GM15510 (cell line): ENCODE data around the gene VMA21.

ENCODE experiments used
- POLR2A ChIP-seq: IDR thresholded peaks from 3 replicates; pipeline ENCODE4 v1.6.1; 2011; ENCODE audit warnings: borderline replicate concordance; ENCODE audit not compliant: insufficient read length; ENCODE audit errors: extremely low read depth

VMA21 gene

DNA sequence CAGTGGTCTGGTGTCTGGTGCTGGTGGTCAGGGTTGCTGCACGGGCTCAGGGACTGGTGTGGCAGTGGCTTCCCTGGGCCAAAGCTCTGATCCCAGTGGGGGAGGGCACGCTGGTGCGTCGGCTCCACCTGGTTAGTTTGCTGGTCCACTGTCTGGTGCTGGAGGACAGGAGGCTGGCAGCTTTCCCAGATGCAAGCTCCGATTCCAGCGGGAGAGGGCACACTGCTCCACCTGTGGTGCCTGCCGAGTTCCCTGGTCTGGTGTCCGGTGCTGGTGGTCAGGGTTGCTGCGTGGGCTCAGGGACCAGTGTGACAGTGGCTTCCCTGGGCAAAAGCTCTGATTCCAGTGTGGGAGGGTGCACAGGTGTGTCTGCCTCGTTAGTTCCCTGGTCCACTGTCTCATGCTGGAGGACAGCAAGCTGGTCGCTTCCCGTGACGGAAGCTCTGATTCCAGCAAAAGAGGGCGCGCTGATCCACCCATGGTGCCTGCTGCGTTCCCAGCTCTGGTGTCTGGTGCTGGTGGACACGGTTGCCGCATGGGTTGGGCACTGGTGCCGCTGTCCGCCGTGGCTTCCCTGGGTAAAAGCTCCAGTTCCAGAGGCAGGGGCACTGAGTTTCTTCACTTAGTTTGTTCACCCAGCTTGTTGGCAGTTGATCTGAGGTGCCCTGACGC, 5.8 kb downstream of the VMA21 start:
- no peak for TF ChIP-seq POLR2A

- TF ChIP-seq POLR2A = no peak
Observed at GRCh38 chrX:151416579-151416978, 19.6 kb downstream of the VMA21 start.

DNA sequence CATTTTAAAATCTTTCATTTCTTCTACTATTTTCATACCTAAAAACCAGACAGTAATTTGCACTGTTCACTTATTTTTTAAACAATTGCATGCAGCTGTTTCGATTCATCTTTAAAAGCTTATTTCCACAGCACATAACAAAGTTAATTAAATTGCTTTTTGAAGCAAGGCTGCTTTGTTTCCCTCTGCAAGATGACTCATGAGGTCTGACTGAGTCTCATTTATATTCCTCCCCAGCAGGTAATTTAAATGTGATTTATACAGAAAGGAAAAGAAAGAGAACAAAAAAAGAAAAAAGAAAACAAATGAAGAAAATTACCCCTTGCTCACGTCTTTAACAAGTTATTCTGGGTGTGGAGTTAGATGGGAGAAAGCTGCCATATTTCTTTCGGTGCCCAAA, 22.8 kb downstream of the VMA21 start:
- no peak for TF ChIP-seq POLR2A

DNA sequence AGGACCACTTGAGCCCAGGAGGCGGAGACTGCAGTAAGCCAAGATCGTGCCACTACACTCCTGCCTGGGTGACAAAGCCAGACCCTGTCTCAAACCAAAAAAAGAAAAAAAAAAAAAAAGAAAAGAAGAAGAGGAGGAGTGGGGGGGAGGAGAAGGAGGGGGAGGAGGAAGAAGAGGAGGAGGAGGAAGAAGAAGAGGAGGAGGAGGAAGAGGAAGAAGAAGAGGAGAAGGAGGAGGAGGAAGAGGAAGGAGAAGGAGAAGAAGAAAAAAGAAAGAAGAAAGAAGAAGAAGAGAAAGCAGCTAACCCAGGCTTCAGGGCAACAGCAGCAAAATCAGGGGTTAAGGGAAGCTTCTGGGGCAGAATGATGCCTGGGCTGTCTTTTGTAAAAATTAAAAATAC, 27.5 kb downstream of the VMA21 start:
- TF ChIP-seq POLR2A = no peak

- no peak for TF ChIP-seq POLR2A
Observed at GRCh38 chrX:151448509-151448908, 51.5 kb downstream of the VMA21 start.

DNA sequence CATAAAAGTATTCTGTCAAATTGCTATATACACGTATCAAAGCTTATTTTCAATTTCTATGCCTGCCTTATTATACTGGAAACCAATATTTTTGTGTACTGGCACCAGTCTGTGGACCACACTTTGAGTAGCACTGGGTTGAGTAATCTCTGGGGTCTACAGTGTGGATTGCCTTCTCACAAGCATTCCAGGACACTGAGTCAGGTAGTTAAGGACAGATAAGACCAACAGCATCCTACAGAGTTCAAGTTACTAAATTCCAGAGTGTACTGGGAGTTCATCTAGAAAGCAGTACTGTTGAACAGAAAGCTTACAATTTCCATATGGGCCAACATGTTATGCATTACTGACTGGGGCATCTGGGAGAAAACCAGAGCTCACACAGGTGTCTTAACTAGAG, 61.8 kb downstream of the VMA21 start:
- no peak for TF ChIP-seq POLR2A
